NB4 (cell line): ENCODE measurements around the gene SLC16A12.

Experiments used
- MYC ChIP-seq: IDR thresholded peaks from 2 replicates; pipeline ENCODE4 v1.6.1; 2011; ENCODE audit warnings: low read depth, low read length
- POLR2A ChIP-seq: IDR thresholded peaks from 2 replicates; pipeline ENCODE4 v1.6.1; 2011; ENCODE audit warnings: mild to moderate bottlenecking; ENCODE audit not compliant: insufficient read length; ENCODE audit errors: extremely low read depth
- TF ChIP-seq, protein P1 (sequence below): IDR thresholded peaks from one replicate; pipeline ENCODE4 v1.5.1; 2012; ENCODE audit warnings: low read depth, low read length
- TF ChIP-seq, protein P2 (sequence below): IDR thresholded peaks from 2 replicates; pipeline ENCODE4 v1.6.1; 2011; ENCODE audit warnings: low read depth, low read length

GRCh38 chr10:89494068-89494467, 41.3 kb downstream of the SLC16A12 start:
- TF ChIP-seq, protein P1, sequence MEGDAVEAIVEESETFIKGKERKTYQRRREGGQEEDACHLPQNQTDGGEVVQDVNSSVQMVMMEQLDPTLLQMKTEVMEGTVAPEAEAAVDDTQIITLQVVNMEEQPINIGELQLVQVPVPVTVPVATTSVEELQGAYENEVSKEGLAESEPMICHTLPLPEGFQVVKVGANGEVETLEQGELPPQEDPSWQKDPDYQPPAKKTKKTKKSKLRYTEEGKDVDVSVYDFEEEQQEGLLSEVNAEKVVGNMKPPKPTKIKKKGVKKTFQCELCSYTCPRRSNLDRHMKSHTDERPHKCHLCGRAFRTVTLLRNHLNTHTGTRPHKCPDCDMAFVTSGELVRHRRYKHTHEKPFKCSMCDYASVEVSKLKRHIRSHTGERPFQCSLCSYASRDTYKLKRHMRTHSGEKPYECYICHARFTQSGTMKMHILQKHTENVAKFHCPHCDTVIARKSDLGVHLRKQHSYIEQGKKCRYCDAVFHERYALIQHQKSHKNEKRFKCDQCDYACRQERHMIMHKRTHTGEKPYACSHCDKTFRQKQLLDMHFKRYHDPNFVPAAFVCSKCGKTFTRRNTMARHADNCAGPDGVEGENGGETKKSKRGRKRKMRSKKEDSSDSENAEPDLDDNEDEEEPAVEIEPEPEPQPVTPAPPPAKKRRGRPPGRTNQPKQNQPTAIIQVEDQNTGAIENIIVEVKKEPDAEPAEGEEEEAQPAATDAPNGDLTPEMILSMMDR = no peak
- TF ChIP-seq POLR2A (no peak), MYC (no peak)
- TF ChIP-seq, protein P2, sequence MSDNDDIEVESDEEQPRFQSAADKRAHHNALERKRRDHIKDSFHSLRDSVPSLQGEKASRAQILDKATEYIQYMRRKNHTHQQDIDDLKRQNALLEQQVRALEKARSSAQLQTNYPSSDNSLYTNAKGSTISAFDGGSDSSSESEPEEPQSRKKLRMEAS = no peak
